ENCODE data around the gene IER5. TPM values are rescaled to one million over a fixed set of nuclear protein-coding genes. Genes with fewer than 3 reads are reported as not detected.

Gene IER5
- total RNA-seq, 1 donor from 2014 or later: 3.0 TPM

GRCh38 chr1:181095763-181096184 lies 7.3 kb downstream of the IER5 start:
- ATAC-seq (no peak), DNase-seq (ENCODE audit: low spot score) (no peak)

DNA sequence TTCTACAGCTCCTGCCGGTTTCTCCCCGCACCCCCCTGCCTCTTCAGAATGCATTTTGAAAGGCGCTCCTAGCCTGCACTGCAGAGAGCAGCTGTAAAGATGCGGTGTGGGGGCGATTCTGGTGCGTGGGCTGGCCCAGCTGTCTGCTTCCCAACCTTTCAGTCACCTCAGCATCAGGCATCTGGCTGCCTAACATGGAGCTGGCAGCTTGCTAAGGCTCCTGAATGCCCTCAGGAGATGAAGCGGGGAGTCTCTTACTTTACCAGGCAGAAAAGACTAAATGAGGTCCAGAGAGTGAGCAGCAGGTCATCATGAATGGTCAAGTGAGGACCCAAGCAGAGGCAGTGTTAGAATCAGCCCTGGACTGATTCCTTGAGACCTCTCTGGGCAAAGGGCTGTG lies 8.7 kb downstream of the IER5 start:
- no peak for DNase-seq (ENCODE audit: low spot score)
- no peak for ATAC-seq

GRCh38 chr1:181099152-181100014 lies 10.9 kb downstream of the IER5 start:
- ATAC-seq: no peak

GRCh38 chr1:181100015-181100905 lies 11.8 kb downstream of the IER5 start:
- ATAC-seq (no peak), DNase-seq (ENCODE audit: low spot score) (no peak)

More at GRCh38 chr1:181099152-181100014, 10.9 kb downstream of the IER5 start:
- no peak for DNase-seq (ENCODE audit: low spot score)

GRCh38 chr1:181100934-181101333 lies 12.4 kb downstream of the IER5 start:
- no peak for ATAC-seq
- DNase-seq (ENCODE audit: low spot score): no peak

GRCh38 chr1:181101581-181102226 lies 13.2 kb downstream of the IER5 start:
- DNase-seq (ENCODE audit: low spot score) (no peak), ATAC-seq (no peak)

- DNase-seq (ENCODE audit: low spot score) (no peak), ATAC-seq (no peak)
Measured at GRCh38 chr1:181102841-181103240, 14.3 kb downstream of the IER5 start.

DNA sequence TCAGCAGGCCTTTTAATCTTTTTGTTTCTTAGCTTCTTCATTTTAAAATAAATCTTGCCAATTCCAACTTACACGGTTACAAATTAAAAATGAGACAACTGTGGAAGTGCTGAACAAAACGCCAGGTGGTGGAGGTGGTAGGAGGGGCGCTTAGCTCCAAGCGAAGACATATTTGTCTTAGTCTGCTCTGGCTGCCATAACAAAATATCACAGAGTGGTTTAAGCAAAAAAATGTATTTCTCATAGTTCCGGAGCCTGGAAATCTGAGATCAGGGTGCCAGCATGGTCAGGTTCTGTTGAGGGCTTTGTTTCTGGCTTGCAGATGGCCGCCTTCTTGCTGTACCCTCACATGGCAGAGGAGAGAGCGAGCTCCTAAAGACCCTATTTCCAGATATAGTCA lies 14.9 kb downstream of the IER5 start:
- ATAC-seq: no peak

DNA sequence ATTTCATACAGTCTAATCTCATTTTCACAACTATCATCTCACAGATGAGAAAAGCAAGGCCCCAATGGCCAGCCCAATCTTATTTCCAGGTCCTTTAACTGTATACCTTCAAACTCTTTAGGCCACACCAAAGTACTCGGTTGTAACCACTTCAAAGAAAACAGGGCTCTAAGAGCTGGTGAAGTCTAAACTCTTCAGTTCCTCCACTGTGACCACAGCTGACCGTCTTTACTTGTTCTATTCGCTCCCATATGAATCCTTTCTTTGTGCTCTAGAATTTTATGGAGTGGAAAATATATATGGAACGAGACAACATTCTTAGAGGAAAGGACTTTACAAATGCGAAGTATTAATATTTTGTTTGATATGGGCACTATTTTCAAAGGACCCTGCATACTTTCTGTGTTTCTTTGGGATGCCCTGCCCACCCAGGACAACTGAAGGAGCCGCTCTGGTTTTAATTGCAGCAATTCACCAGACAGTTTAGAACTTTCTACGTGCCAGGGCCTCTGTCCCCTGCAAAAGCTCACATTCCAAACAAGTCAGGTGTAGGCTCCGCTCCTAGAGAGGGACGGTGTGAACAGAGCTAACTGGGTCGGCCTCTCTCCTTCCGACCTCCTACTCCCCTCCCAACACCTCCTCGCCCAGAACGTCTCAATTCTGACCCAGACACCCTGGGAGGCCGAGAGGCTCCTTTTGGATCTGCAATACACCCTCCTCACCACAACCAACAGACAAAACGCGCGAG lies 15.7 kb downstream of the IER5 start:
- DNase-seq (ENCODE audit: low spot score): no peak
- ATAC-seq: peak; percentile 18

More for the DNA sequence above, 14.9 kb downstream of the IER5 start:
- no peak for DNase-seq (ENCODE audit: low spot score)

GRCh38 chr1:181104790-181105133 lies 16.3 kb downstream of the IER5 start:
- no peak for DNase-seq (ENCODE audit: low spot score)
- no peak for ATAC-seq

- peak; percentile 97 for DNase-seq (ENCODE audit: low spot score)
- peak; percentile 94 for ATAC-seq
Measured at GRCh38 chr1:181105134-181106021, 16.9 kb downstream of the IER5 start.

DNA sequence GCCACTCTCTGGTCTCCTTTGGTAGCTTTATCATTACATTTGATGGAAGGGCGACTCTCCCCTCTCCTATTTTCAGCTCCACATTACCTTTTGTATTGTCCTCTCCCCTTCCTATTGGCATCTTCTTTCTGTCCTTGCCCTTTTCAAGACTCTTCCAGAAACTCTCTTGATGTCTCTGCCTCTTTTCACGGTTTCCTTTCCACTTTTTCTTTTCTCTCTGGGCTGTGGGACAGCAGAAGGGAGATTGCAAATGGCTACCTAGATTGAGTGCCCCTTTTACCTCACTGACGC lies 17.5 kb downstream of the IER5 start:
- ATAC-seq: no peak

DNA sequence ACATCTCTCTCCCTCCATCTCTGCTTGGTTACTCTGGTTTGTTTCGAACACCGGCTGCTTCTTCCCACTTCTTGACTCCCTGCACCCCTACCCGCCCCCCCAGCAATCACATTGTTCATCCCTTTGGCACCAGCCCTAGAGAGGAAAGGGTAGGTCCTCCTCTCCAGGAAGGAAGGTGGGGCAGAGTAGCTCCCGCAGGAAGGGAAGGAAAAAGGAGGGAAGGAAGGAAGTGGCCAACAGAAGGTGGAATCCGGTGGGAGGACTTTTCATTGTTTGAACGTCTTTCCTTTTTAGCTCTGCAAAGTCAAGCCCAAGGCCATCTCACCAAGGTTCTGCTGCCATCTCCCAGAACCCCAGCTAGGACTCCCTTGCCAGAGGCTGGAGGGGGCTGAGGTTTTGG lies 18.0 kb downstream of the IER5 start:
- ATAC-seq (no peak), DNase-seq (ENCODE audit: low spot score) (no peak)

More for the DNA sequence above, 17.5 kb downstream of the IER5 start:
- no peak for DNase-seq (ENCODE audit: low spot score)

DNA sequence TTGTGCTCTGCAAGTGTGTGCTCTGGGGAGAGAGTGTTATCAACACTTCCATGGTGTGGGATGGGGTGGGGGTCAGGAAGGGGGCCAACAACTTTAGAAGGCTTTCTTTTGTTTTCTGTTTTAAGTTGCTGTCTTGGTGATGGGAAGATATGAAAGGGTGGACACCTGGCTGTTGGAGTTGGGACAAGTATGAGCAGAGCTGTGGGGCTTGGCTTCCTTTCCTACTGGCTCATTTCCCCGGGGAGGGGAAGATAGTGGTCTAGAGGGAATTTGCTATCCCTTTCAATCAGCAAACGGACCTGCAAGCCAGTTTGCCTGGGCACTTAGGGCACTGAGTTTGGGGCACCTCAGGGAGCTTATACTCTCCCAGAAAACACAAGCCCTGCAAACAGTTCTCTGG lies 19.2 kb downstream of the IER5 start:
- ATAC-seq: no peak
- DNase-seq (ENCODE audit: low spot score): no peak

DNA sequence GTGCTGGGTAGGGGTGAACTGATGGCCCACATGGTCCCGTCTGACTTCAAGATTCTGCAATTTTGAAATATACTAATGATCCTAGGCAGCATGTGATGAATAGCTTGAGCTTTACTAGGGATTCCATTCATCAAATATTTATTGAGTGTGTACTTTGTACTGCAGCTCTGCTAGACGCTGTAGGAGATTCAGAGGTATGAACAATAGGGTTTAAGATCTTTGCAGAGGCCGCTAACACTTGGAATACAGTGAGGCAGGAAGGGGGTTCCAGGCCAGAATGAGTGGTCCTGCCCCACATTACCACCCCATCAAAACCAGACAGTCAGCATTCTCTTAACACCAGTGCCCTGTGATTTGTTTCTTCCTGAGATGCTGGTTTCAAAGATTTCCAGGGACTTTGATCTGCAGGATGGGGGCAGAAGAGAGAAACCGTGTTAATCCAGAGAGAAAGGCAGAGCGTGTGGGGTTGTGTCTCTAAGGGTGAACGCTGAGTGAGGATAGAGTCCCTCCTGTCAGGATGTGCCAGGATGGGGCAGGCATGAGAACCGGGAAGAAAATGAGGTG lies 19.9 kb downstream of the IER5 start:
- ATAC-seq (no peak), DNase-seq (ENCODE audit: low spot score) (no peak)

DNA sequence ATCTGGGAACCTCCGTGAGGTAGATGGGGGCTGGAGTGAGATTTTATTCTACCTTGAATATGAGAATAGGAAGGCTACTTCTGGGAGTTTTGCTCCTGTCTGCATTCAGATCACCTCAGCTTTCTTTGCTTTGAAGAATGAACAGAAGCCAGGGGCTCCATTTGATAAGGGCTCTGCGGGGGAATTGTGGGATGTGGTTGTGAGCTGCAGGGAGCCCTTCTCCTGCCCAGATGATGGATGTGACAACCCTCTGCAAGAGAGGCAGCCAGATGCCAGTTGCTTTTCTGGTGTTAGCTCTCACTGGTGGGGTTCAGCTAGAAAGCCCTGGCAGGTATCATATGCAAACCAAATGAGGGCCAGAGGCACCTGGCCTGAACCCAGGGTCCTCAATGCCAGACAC lies 21.5 kb downstream of the IER5 start:
- DNase-seq (ENCODE audit: low spot score) (no peak), ATAC-seq (no peak)

- ATAC-seq (no peak), DNase-seq (ENCODE audit: low spot score) (no peak)
Measured at GRCh38 chr1:181111559-181111958, 23.1 kb downstream of the IER5 start.

DNA sequence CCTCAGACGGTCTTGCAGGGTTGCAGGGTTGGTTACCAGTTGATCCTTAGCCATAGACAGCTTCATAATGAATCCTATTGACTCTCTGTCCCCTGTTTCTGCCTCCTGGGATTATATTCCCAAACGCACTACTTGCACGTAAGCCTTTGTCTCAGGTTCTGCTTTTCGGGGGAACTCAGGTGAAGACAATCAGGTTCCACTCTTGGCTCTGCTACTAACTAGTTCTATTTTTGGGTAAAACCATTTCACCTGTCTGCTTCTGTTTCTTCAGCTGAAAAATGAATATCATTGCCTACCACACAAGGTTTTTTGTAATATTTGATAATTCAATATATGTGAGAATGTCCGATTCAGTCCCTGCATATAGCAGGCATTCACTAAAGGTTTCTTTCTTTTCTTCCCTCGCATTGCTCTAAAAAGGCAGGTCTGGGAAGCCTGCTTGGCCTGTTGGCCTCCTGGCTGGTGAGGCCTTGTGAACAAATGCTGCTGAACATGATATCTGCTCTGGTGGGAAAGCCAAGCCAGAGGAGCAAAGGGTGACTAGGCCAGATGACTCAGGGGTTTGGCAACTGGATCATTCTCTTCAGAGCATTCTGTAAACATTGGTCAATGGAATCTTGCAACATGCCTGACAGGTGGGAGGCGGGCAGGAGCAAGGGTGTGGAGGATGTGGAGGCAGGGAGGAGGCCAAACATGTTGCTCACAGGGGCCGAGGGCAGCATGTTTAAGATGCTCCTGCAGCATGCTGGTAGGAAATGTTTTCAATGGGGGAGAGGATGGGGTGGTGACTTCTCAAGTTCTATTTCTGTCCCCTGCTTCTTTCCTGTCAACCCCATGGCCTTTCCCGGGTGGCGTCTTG lies 23.8 kb downstream of the IER5 start:
- peak; percentile 92 for DNase-seq (ENCODE audit: low spot score)

More for the DNA sequence above, 23.8 kb downstream of the IER5 start:
- ATAC-seq: peak; percentile 96

All from left lobe of liver (tissue), 2 donors.